NCI-H1417 (cell line): Measurements from ENCODE around the gene CHODL.

ENCODE experiments used
- DNase-seq, 3 experiments: peaks; one replicate each; lab custom pipeline; 2025; lab: John Stamatoyannopoulos, UW

Gene CHODL

DNA sequence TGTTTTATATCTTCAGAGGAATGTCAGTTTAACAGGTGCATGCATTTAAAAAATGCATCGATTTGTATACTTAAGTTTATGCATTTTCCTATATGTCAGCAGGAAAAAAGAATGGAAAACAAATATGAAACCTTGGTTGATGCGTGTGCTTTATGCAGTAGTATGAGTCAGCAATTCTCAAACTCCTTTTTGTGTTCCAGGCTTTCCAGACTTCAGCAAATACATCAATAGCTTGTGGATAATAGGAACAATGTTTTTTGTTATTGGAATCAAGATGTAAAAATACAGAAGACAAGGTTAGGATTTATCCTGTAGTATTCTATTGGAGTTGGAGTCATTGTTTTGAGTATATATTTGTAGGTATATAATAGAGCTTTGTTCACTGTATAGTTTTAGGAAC lies 45.2 kb downstream of the CHODL start:
- DNase-seq: no peak

DNA sequence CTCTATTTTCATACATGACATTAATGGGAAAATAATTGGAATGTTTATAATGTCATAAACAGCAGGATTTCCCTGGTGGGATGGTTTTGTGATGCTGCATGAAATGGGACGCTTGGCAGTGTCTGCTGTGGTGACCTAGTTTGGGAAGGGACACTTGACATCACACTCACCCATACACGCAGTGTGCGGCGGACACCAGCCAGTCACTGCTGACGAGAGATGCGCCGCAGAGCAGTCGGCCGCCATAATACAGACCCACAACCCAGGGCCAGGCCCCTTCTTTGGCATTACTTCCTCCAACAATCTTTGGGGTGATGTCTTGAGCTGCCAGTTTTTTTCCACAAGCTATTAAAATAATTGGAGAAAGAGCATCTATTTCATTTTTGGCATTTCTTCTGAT lies 49.5 kb downstream of the CHODL start:
- DNase-seq: no peak

DNA sequence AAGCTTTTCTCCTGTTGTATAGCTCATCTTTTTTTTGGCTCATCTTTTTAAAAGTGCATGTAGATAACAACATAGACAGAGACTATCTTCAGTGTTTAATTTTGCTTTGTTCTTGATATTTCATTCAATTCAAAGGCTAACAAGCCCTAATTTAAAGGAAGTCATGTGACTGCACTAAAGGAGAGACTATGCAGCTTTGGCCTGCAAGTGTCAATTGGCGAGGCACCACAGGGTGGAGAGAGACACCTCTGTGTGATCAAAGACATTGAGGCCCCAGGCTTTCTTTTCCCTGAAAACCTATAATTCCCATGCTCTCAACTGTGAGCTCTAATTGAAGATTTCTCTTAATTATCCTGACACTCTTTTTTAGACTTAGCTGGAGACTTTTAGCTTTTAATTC lies 53.6 kb downstream of the CHODL start:
- peak in 2 of 3 experiments; percentile 22 to 64 for DNase-seq
